ENCODE measurements around the gene MTRFR.
"Not testable (repeated sequence)": the region's sequence is repeated elsewhere in the genome, so short reads cannot be mapped to it uniquely, and the experiment has no call there.

The MTRFR gene

DNA sequence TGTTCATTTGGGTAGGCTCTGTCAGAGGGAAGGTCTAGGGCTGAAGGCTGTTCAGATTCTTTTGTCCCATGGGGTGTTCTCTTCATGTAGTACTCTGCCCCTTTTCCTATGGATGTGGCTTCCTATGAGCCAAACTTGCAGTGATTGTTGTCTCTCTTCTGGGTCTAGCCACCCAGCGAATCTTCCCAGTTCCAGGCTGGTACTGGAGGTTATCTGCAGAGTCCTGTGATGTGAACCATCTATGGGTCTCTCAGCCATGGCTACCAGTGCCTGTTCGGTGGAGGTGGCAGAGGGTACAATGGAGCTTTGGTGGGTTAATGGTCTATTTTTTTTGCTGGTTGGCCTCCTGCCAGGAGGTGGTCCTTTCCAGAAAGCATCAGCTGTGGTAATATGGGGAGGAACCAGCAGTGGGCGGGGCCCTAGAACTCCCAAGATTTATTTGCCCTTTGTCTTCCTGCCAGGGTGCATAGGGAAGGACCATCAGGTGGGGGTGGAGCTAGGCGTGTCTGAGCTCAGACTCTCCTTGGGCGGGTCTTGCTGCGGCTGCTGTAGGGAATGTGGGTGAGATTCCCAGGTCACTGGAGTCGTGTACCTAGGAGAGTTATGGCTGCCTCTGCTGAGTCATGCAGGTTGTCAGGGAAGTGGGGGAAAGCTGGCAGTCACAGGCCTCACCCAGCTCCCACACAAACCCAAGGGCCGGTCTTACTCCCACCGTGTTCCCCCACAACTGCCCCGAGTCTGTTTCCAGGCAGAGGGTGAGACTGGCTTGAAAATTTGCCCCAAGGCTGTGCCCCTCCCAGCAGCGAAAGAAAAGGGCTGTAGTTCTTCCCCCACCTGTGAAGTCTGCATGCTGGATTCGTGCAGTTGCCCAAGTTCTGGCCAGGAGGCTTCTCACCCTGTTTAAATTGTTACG, 17.5 kb downstream of the MTRFR start:
- DNase-seq: no peak

DNA sequence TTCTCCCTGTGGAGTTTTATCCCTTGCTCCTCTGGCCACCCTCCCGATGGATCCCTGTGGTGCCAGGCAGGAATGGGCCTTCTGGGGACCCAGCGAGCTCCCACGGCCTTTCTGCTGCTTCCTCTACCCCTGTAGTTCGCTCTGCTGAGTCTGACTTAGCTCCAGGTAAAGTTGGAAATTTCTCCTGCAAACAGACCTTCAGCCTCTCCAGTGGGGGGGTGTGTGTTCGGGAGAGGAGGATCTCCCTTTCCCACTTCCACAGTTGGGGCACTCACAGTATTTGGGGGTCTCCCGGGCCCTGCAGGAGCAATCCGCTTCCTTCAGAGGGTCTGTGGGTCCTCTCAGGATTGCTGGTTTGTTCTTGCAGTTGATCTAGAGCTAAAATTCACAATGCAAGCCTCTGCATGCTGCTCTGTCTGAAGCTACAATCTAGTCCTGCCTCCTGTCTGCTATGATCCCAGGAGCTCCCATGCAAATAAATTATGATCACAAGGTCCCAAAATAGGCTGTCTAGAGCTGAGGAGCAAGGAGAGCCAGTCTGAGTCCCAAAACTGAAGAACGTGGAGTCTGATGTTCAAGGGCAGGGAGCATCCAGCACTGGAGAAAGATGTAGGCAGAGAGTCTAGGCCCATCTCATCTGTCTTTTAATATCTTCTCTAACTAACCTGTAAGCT, 18.3 kb downstream of the MTRFR start:
- no peak for DNase-seq

DNA sequence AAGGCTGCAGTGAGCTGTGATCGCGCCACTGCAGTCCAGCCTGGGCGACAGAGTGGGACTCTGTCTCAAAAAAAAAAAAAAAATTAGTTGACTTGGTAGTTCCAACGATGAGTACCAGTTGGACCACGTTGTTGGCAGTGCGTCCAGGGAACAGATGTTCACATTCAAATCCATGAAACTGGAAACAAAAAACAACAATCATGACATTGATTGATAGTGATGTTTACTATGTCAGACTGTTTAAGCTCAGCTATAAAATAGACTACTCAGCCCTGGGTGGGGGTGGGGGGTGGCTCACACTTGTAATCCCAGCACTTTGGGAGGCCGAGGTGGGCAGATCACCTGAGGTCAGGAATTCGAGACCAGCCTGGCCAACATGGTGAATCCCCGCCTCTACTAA, 19.1 kb downstream of the MTRFR start:
- not testable (repeated sequence) for DNase-seq

DNA sequence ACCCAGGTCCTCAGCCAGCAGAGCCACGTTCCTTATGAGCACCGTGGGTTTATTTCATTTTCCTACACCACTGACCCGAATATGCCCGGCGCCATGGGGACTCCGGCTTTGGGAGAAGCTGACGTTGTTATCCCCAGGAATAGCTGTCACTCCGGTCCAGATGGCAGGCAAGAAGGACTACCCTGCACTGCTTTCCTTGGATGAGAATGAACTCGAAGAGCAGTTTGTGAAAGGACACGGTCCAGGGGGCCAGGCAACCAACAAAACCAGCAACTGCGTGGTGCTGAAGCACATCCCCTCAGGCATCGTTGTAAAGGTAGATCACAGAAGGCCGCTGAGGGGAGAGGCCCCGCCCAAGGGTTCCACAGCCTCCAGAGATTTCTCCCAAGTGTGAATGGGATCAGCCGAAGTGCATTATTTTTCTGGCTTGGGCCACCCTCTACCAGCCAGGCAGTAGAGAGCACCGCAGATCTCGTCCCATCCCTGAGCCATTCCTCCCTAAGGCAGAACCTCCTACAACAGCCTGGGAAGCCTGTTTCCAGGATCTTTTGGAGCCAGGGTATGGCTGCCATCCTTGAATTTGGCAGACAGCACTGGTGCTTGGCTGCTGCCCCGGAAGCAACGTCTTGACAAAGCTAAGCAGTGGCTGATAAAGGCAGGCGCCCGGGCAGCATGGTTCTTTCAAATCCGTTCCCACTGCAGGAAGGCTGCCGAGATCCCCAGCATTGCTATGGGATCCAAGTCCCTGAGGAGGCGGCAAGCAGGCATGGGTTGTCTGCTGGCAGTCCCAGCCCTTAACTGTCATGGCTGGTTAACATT, 20.6 kb downstream of the MTRFR start:
- no peak for DNase-seq

DNA sequence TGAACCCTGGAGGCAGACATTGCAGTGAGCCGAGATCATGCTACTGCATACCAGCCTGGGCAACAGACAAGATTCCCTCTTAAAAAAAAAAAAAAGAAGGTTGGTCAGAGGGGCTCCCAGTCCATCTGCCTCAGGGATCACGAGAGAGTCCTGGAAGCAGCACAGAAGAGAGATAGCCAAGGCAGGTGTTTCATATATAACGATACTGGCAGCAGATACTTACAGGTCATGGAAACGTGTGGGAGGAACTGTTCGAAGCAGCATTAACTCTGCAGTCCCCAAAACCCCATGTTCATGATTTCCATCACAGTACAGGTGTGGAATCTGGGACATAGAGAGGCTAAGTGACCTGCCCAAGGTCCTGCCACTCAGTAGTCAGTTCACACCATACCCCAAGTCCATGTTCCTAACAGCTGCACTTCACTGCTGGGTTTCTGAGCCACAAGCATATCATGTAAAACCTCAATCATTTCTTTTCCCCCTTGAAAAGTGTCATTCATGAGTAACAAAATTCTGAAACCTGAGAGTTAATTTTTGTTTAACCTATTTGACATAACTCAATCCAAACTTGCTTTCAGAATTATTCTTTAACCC, 21.7 kb downstream of the MTRFR start:
- DNase-seq: no peak

DNA sequence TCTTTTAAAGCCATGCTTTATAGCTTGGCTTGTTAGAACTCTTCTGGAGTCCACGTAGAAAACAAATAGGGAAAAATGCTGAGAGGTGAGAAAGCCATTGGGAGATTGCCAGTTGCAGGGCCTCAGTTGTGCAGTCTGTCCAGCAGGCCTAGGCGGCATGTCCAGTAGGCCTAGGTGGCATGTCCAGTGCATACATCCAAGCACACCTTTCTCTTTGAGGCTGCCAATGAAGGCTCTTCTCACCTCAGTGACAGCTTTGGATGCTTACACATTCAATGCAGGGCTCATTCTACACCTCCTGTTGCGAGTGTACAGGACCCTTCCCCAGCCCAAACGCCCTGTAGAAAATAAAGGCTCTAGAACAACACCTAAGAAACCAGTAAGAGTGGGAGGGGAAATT, 25.4 kb downstream of the MTRFR start:
- no peak for DNase-seq

DNA sequence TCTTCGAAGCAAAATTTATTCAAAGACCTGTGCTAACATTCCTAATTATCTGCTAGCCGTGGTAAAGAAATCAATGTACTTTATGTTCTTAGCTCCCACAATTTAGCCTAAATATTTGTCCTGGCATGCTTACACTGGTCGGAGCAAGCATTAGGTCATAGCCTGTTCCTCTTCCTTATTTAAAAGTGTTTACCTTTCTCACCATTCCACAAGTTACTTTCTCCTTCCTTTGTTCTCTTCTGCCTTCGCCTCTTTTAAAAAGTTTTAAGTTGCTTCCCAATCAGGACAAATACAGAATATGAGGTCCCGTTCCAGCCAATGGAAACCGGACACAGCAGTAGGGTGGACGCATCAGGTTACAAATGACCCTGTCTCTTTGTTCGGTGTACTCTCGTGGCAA, 26.8 kb downstream of the MTRFR start:
- DNase-seq: no peak

DNA sequence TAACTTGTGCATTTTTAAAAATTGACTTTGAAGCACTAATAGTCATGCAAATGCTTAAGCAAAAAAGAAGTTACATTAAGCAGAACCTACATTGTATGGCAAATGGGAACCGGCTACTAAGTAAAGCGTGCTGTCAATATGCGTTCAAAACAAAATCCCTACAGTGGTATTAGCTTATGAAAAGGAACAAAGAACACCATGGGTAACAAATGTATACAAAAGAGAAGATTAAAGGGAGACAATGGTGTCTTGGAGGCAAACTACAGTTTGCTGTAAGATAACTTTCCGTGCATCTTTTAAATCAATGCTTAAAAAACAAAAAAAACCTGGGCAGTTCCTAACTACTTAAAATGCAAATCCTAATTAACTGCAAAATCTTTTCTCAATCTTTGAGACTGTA, 28.0 kb downstream of the MTRFR start:
- no peak for DNase-seq

DNA sequence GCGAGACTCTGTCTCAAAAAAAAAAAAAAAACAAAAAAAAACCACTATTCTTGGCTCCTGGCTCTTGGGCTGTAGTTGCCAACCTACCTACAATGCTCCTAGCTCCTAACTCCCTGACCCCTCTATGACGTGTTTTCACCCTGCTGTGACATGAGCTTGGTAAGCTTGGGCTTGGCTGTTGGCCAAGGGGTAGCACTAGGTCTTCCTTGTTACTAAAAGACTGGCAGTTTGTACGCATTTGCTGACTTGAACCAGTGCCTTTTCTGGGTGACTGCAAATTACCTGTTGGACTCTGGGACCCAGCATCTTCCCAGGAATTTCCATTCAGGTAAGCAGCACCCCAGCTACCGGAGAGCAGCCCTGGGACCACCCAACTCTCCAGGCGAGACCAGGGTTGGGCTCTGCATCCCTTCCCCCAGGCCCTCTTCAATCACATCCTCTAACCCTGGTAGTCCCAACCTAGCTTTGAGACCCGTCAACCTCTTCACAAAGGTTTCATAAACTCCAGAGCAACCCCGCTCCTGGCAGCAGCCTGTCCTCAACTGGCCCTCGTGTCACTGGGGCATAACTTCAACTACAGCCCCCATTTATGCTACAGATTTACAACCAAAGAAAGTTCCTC, 30.1 kb downstream of the MTRFR start:
- no peak for DNase-seq

DNA sequence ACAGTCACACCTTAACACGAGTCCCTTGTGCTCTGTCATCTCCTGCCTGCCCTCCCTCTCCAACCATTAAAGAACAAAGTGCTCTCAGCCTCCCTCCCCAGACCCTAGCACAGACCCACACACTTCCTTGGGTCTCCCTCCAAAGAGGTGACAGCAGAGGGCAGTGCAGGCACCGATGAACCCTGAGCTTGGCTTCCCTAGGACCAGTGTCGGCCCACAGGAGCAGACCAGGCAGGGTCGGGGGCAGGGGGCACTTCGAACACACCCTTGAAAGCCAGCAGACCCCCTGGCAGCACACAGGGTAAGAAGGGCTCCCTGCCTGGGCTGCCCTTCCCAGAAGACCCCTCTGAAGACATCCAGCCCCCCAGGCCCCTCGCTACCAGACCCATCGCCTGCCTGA, 31.4 kb downstream of the MTRFR start:
- DNase-seq: no peak

DNA sequence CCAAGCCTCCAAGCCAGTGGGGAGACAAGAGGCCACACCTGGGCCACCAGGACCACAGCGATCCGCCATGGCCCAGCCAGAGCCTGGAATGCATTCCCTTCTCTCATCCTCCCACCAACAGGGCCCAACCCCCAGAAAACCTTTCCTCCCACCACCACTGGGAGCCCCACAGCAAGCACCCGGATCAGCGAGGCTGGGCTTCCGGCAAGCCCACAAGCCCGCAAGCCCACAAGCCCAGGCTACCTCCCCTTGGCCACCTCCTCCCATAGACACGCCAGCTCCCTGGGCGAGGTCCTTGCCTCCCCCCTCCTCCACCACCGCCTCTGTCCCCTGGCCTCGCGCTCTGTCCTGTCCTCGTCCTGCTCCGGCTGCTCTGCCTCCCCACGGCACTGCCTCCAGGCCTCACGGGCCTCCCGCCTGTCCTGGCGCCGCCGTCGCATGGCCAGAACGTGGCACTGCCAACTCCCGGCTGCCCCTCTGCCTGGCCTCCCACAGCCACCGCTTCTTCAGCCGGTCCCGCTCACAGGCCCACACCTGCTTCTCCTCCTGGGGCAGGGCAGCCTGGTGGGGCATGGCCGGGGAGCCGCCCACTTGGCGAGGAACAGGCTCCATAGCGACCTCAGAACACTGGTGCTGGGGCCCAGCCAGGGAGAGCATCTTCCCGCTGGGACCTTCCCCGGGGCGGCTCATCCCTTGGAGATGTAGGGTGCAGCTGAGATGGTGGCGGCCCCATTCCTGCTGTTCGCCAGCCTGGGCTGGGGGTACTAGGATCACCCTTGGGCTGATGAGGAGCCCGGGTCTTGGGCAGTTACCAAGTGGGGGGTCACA, 32.8 kb downstream of the MTRFR start:
- no peak for DNase-seq

DNA sequence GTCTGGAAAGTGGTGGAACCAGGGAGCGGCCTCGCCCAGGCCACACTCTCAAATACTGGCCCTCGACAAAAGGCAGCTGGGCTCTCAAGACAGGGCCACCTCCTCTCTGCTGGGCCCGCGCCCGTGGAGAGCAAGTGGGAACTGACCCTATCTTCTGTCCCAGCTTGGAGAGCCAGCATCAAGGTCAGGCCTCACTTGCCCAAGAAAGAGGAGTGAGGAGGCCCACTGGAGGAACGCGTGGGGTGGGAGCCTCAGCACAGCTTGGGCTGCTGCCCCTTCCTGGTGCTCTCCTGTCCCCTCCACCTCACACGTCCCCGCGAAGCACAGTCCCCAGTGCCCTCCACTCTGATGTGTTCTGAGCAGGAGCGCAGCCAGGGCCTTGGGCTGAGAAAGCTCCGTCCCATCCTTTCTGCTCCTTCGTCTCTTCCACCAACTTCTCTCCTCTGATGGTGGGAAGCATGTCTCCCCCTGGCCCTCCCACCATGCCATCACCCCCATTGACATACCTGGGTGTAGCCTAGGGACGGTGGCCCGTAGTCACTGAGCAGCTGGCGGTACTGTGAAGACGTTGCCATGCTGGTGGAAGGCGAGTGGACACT, 33.5 kb downstream of the MTRFR start:
- no peak for DNase-seq

DNA sequence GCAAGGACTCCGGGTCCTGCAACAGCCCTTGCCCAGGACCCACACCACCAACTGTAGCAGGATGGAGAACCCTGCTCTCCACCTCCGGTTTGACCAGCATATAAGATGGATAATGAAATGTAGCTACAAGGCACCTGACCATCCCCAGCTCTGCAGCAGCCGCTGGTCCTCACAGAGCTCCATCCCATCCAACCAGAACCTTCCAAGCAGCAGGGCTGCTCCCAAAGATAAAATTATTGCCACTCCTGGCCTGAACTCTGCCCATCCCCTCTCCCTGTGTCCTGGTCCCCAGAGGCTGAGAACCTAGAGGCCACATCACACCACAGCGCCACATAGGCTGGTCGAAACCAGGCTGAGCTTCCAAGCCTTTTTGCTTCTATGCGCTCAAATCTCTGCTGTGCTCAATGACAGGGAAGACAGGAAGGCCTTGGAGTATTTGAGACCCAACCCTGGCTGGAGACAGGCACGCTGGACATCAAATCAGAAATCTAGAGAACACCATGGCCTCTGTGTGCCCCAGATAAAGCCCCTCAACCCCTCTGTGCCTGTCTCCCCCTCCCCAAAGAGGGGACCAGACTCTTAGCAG, 34.2 kb downstream of the MTRFR start:
- DNase-seq: no peak

DNA sequence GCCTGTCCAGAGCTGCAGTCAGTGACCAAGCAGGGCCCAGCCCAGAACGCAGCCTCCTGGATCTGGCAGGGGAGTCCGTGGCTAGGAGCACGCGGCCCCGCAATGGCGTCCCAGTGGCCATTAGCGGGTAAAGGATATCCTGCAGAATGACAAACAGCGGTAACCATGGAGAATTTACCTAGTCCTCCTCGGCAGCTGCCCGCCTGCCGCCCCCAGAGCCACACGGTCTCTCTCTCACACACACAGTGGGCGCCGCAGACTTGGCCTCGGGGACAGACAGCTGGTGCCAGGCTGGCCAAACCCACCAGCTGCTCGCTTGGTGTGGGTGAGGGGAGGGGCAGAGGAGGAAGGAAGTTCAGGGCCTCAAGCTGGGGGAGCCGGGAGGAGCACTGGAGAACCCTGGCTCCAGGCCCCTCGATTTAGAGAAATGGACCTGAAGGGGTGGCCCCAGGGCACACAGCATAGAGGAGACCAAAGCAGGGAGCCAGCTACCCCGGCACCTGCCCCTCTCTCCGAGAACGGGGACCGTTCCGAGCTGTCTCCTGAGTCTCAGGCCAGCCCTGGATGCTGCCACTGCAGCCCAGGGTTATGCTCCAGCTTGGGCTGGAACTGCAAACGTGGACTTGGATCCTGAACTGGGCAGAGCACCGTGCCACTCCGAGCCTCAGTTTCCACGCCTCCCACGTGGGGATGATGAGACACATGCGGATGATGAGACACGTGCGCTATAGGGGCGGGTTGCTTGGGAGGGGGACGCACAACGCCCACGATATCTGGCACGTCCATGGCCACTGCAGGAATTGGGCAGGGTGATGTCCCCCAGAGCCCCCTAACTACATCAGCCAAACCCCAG, 35.0 kb downstream of the MTRFR start:
- no peak for DNase-seq

DNA sequence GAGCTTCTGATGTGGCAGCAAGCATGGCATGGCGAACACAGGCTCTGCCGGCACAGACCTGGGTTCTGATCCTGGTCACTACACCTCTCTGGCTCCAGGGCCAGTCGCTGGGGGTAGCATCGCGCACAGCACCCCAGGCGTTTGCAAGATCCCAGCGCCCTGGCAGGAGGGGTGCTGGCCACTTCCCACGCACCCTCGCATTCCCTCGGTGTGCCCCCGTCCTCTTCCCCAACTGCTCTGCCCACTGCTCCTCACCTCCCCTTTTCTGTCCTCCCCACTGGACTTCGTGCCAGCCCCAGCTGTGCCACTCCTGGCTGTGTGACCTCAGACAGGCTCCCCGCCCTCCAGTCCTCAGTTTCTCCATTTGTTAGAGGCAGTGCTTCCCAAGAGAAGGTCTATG, 35.6 kb downstream of the MTRFR start:
- no peak for DNase-seq

DNA sequence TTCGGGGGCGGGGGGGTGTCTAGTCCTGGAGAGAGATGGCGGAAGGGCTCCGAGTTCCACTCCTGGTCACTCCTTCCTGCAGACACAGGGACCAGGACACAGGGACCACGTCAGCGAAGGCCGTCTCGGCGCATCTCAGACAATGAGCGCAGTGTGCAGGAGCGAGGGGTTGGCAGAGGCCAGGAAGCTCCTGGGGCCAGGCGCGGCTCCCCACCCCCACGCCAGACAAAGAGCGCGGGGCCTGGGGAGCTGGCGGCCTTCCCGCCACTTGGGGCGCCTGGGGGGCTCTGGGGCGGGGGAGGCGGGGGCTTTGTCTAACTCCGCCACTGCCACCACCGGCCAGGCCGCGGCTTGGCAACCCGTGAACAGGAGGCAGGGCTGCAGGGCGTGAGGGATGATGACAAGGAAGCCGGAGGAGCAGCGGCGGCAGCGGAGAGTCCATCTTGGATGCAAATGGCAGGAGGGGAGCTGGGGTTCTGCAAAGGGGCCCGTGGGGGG, 36.2 kb downstream of the MTRFR start:
- DNase-seq: peak; percentile 45

DNA sequence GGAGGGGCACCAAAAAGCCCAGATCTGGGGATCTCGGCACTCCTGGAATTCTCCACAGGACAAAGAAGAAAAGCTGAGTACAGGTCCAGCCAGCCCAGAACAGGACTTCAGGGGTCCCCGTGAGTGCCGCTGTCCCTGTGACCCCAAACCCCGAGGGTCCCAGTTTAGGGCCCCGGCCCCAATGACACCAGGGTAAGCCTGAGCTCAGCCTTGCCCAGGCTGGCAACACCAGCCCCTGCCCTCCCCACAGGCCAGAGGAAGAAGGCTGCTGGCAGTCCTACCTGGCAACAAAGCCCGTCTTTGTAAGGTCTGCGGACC, 36.6 kb downstream of the MTRFR start:
- no peak for DNase-seq

DNA sequence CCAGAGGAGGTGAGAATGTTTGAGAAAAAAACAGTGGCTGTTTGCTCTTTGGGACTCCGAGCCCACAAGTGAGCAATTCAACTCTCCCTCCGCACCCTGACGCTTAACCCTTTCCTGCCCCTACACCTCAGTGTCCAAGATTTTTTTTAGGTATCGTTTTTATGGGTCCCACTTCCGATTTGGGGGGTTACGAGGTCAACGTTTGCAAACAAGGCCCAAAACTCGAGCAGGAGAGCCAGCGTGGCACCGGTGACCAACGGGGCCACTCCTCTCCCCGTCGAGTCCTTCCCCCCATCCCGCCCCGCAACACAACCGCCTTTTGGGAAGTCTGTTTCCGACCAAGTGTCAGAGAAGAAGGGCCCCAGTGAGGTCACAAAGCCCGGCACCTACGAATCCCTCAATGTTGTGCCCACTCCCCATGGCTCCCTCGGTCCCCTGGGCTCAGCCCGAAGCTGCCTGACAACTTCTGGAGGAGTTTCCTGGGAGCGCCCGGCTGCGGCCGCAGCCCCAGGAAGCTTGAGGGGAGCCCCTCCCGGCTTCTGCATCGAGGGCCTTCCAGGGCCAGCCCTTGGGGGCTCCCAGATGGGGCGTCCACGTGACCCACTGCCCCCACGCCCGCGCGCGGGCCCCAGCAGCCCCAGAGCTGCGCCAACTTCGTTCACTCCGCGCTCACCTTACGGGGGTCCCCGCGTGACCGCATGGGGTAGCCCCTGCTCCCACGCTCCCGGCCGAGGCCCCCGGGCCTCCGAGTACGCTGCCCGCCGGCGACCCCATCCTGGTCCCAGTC, 37.2 kb downstream of the MTRFR start:
- DNase-seq: no peak
